Transverse colon (tissue), 4 donors: ENCODE measurements around the gene KRTAP12-1. TPM values are rescaled to one million over a fixed set of nuclear protein-coding genes. Genes with fewer than 3 reads are reported as not detected.
"Not testable (repeated sequence)": the region's sequence is repeated elsewhere in the genome, so short reads cannot be mapped to it uniquely, and the experiment has no call there.

Source experiments
- DNase-seq: peaks from one replicate; pipeline ENCODE4 v3.0.0-alpha.2; 2019
- H3K27ac ChIP-seq, 4 donors: fragments of 200-600 bp; sonication (generic); 2 replicates each; pipeline ENCODE4 v1.5.1; 2016 to 2018; ENCODE audit warnings: inconsistent platforms in 4 of 4
- H3K27me3 ChIP-seq: fragments of 200-600 bp; sonication (generic); 2 replicates; pipeline ENCODE4 v1.5.1; 2017; ENCODE audit warnings: inconsistent platforms
- H3K36me3 ChIP-seq, 4 donors: fragments of 200-600 bp; sonication (generic); 2 replicates each; pipeline ENCODE4 v1.5.1; 2017 to 2019; ENCODE audit warnings: inconsistent platforms in 4 of 4
- H3K4me1 ChIP-seq, 4 donors: fragments of 200-600 bp; sonication (generic); 2 replicates each; pipeline ENCODE4 v1.5.1; 2017 to 2020; ENCODE audit warnings: inconsistent platforms in 4 of 4
- H3K4me3 ChIP-seq, 4 donors: fragments of 200-600 bp; sonication (generic); 1 replicate in 1 of 4; 2 replicates in 3 of 4; pipeline versions ENCODE4 v1.5.1 to v1.6.1; 2017 to 2019; ENCODE audit warnings: inconsistent platforms in 4 of 4
- H3K9me3 ChIP-seq, 2 donors: fragments of 200-600 bp; sonication (generic); 2 replicates each; pipeline ENCODE4 v1.5.1; 2017 to 2019; ENCODE audit warnings: inconsistent platforms in 2 of 2
- EP300 ChIP-seq: sonication (generic); formaldehyde crosslinking; IDR thresholded peaks from one replicate; pipeline ENCODE4 v1.6.1; 2017; ENCODE audit warnings: antibody characterized with exemption, low read depth
- POLR2A ChIP-seq: fragments of 450-650 bp; IDR thresholded peaks from one replicate; pipeline ENCODE4 v1.6.1; 2016; ENCODE audit warnings: antibody characterized with exemption, mild to moderate bottlenecking, moderate library complexity
- POLR2AphosphoS5 ChIP-seq, 3 donors: sonication (generic); formaldehyde crosslinking; IDR thresholded peaks; one replicate each; pipeline ENCODE4 v1.6.1; 2016; ENCODE audit warnings: antibody characterized with exemption in 3 of 3
- WGBS, 2 donors: methylation state at CpG; one replicate each; pipeline ENCODE4 v1.1.5; 2018; ENCODE audit warnings: low coverage in 1 of 2; 5-methylcytosine and 5-hydroxymethylcytosine counted together
- in situ Hi-C, 4 donors: fragments of 200-750 bp; cut with MboI; loops; one replicate each; pipeline versions ENCODE4 v1.15.0 to v1.15.1; 2017; ENCODE audit warnings: low sequenced_read_pairs in 3 of 4, low pct_ligation_motif_present in 1 of 4, low pct_unique_long_range_greater_than_20kb in 1 of 4
- intact Hi-C: fragments of 100-400 bp; cut with DNase I; formaldehyde crosslinking; loops from one replicate; pipeline ENCODE4 v1.15.1; 2023; ENCODE audit warnings: low total_unique reads
- total RNA-seq, 4 donors: library from RNA; depleted of rRNA; stranded (reverse); fragments of >200 nt; gene quantifications; one replicate each; pipeline ENCODE4 v1.1.0, GENCODE V29; 2016
- TF ChIP-seq, protein P1 (sequence below), 5 experiments: fragments of 200-600 bp in 3 of 5; fragments of 450-650 bp in 2 of 5; sonication (generic) in 3 of 5; IDR thresholded peaks; 1 replicate in 2 of 5; 2 replicates in 3 of 5; pipeline ENCODE4 v1.5.1; 2016 to 2017; ENCODE audit warnings: antibody characterized with exemption in 5 of 5, inconsistent platforms in 3 of 5, mild to moderate bottlenecking in 2 of 5, moderate library complexity in 1 of 5

Gene KRTAP12-1
- total RNA-seq, 4 donors from 2014 or later, result not detected

DNA sequence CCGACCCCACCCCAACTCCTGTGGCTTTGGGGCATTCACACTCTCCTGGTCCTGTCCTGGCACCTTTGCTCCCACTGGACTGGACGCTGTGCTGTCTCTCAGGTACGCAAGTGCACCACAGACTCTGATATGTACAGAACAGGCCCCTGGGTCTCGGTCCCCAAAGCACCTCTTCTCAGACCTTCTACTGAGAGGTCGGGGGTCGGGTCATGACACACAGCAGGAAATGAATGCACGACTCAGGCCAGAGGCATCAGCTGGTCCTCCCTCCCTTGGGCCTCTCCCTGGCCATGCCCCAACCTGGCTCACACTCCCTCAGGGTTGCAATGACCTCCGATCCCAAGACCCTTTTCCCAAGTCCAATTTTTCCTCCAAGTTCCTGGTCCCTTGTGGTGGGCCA is 13.2 kb upstream of the KRTAP12-1 start:
- no peaks in the 10 kb centered on the region for H3K4me1 ChIP-seq
- TF ChIP-seq, protein P1, sequence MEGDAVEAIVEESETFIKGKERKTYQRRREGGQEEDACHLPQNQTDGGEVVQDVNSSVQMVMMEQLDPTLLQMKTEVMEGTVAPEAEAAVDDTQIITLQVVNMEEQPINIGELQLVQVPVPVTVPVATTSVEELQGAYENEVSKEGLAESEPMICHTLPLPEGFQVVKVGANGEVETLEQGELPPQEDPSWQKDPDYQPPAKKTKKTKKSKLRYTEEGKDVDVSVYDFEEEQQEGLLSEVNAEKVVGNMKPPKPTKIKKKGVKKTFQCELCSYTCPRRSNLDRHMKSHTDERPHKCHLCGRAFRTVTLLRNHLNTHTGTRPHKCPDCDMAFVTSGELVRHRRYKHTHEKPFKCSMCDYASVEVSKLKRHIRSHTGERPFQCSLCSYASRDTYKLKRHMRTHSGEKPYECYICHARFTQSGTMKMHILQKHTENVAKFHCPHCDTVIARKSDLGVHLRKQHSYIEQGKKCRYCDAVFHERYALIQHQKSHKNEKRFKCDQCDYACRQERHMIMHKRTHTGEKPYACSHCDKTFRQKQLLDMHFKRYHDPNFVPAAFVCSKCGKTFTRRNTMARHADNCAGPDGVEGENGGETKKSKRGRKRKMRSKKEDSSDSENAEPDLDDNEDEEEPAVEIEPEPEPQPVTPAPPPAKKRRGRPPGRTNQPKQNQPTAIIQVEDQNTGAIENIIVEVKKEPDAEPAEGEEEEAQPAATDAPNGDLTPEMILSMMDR (IDR thresholded peaks at IDR 0.05), result no peak
- TF ChIP-seq POLR2AphosphoS5 (IDR thresholded peaks at IDR 0.05), result no peak
- TF ChIP-seq POLR2A, result no peak
- no peak for TF ChIP-seq EP300
- H3K27me3 ChIP-seq, result peaks cover 66% of the 10 kb centered on the region
- no peak overlapping the region for H3K4me3 ChIP-seq
- intact Hi-C loops (no loop called here), in situ Hi-C loops (loop anchor here in 2 of 4 donors (25.0 kb wide), 1 partner anchor 108 kb away; the partner anchor contains the start of genes KRTAP10-5 (in 2 of the 2) and KRTAP10-6 (in 2 of the 2))
- H3K27ac ChIP-seq, result no peak overlapping the region
- peaks cover 10% of the 10 kb centered on the region in 2 donors for H3K9me3 ChIP-seq
- WGBS, 2 donors, result 78 to 88% methylated on average over 1 to 8 of the region's 8 CpGs
- no peak for DNase-seq
- H3K36me3 ChIP-seq, result no peaks in the 10 kb centered on the region

DNA sequence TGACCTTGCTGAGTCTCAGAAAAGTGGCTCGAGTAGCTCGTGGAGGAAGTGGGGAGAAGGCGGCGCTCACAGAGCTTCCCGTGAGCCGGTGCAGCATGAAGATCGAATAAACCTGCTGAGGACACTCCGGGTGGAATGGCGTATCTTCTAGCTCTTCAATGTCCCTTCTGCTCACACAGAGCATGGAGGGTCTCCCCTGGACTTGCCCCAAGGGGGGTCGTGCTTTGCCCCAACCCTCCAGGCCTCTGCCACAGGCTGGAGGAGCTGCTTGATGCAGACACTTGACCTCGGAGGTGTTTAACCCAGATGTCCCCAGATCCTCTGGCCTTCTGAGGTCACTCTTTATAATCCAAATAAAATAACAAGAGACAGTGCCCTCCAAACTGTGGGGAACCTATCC is 12.8 kb upstream of the KRTAP12-1 start:
- no peak overlapping the region for H3K4me3 ChIP-seq
- 59% methylated on average over 11 of the region's 11 CpGs; no CpG with 5 or more reads in 1 of the 2 donors for WGBS, 2 donors
- TF ChIP-seq, protein P1 (IDR thresholded peaks at IDR 0.05), result no peak
- TF ChIP-seq POLR2A (no peak), POLR2AphosphoS5 (IDR thresholded peaks at IDR 0.05) (no peak), EP300 (no peak)

DNA sequence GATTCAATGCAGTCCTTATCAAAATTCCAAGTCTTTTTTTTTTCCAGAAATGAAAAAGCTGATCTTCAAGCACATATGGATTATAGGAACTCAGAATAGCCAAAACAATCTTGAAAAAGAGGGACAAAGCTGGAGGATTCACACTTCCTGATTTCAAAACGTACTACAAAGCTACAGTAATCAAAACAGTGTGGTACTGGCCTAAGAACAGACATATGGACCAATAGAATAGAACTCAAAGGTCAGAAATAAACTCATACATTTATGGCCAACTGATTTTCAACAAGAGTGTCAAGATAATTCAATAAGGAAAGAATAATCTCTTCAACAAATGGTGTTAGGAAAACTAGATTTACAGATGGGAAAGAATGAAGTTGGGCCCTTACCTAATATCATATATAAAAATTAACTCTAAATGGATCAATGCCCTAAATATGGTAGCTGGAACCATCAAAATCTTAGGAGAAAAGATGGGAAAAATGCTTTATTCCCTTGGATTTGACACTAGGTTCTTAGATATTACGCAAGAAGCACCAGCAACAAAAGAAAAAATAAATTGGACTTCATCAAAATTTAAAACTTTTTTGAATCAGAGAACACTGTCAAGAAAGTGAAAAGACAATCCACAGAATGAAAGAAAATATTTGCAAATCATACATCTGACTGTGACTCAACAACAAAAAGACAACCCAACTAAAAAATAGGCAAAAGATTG is 11.0 kb upstream of the KRTAP12-1 start:
- intact Hi-C loops (no loop called here), in situ Hi-C loops (loop anchor here in 2 of 4 donors (25.0 kb wide), 1 partner anchor 106 kb away; the partner anchor contains the start of genes KRTAP10-5 (in 2 of the 2) and KRTAP10-6 (in 2 of the 2))
- no peaks in the 10 kb centered on the region for H3K36me3 ChIP-seq
- peaks cover 55% of the 10 kb centered on the region for H3K27me3 ChIP-seq
- no peak for TF ChIP-seq EP300
- TF ChIP-seq POLR2AphosphoS5 (IDR thresholded peaks at IDR 0.05), result no peak
- TF ChIP-seq, protein P1 (IDR thresholded peaks at IDR 0.05), result no peak
- TF ChIP-seq POLR2A, result no peak
- no peak overlapping the region for H3K4me3 ChIP-seq
- peaks cover 10% of the 10 kb centered on the region in 2 donors for H3K9me3 ChIP-seq
- no peaks in the 10 kb centered on the region for H3K4me1 ChIP-seq
- no peak overlapping the region for H3K27ac ChIP-seq
- DNase-seq, result no peak
- 50 to 60% methylated on average over 2 of the region's 2 CpGs for WGBS, 2 donors

More for the DNA sequence above, 12.8 kb upstream of the KRTAP12-1 start:
- Histone ChIP-seq H3K9me3 (peaks cover 10% of the 10 kb centered on the region in 2 donors), H3K4me1 (no peaks in the 10 kb centered on the region), H3K27ac (no peak overlapping the region), H3K36me3 (no peaks in the 10 kb centered on the region), H3K27me3 (peaks cover 65% of the 10 kb centered on the region)
- in situ Hi-C loops (loop anchor here in 2 of 4 donors (25.0 kb wide), 1 partner anchor 107 kb away; the partner anchor contains the start of genes KRTAP10-5 (in 2 of the 2) and KRTAP10-6 (in 2 of the 2)), intact Hi-C loops (no loop called here)
- no peak for DNase-seq

DNA sequence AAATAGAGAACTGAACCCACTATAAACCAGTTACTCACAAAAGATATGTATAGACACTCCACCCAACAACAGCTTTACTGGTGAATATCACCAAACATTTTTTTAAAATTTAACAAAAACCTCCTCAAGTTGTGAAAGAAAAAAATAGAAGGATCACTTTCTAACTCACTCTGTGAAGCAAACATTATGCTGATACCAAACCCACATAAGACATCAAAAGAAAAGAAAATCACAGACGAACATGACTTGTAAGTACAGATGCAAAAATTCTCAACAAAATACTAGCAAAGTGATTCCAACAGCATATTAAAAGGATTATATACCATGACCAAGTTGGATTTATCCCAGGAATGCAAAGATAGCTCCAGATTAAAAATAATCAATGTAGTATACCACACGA is 9.7 kb upstream of the KRTAP12-1 start:
- TF ChIP-seq, protein P1 (IDR thresholded peaks at IDR 0.05), result no peak
- TF ChIP-seq POLR2A (no peak), POLR2AphosphoS5 (IDR thresholded peaks at IDR 0.05) (no peak), EP300 (no peak)
- in situ Hi-C loops, result loop anchor here in 2 of 4 donors (25.0 kb wide), 1 partner anchor 104 kb away; the partner anchor contains the start of genes KRTAP10-5 (in 2 of the 2) and KRTAP10-6 (in 2 of the 2)
- intact Hi-C loops, result no loop called here

DNA sequence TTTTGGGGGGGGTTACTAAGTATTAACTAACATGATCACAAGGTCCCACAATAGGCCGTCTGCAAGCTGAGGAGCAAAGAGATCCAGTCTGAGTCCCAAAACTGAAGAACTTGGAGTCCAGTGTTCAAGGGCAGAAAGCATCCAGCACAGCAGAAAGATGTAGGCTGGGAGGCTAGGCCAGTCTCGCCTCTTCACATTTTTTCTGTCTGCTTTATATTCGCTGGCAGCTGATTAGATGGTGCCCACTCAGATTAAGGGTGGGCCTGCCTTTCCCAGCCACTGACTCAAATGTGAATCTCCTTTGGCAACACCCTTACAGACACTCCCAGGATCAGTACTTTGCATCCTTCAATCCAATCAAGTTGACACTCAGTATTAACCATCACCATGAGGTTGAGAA is 7.8 kb upstream of the KRTAP12-1 start:
- H3K36me3 ChIP-seq, intact Hi-C loops, DNase-seq, H3K4me1 ChIP-seq, H3K27ac ChIP-seq, H3K4me3 ChIP-seq: not testable (repeated sequence)
- 80% methylated on average over 3 of the region's 3 CpGs; no CpG with 5 or more reads in 1 of the 2 donors for WGBS, 2 donors
- peaks cover 10% of the 10 kb centered on the region in 2 donors for H3K9me3 ChIP-seq
- H3K27me3 ChIP-seq, result peaks cover 38% of the 10 kb centered on the region
- in situ Hi-C loops, result loop anchor here in 2 of 4 donors (25.0 kb wide), 1 partner anchor 102 kb away; the partner anchor contains the start of genes KRTAP10-5 (in 2 of the 2) and KRTAP10-6 (in 2 of the 2)

More for the DNA sequence above, 9.7 kb upstream of the KRTAP12-1 start:
- Histone ChIP-seq H3K9me3 (peaks cover 10% of the 10 kb centered on the region in 2 donors), H3K4me1 (no peaks in the 10 kb centered on the region), H3K27me3 (peaks cover 52% of the 10 kb centered on the region), H3K4me3 (no peak overlapping the region), H3K36me3 (no peaks in the 10 kb centered on the region), H3K27ac (no peak overlapping the region)
- DNase-seq, result no peak
- WGBS, 2 donors, result 48 to 50% methylated on average over 2 of the region's 2 CpGs
